H1 (cell line): Measurements from ENCODE around the gene PCSK9. TPM values are rescaled to one million over a fixed set of nuclear protein-coding genes. Genes with fewer than 3 reads are reported as not detected.

Experiments used
- CTCF ChIA-PET: fragments of 300-600 bp; sonication (Branson Sonifier 250); formaldehyde crosslinking; loops from one replicate; lab custom pipeline; 2021; ENCODE audit not compliant: partially characterized antibody; lab: Charles Lee
- POLR2A ChIA-PET: fragments of 300-600 bp; sonication (Branson Sonifier 250); formaldehyde crosslinking; loops from one replicate; lab custom pipeline; 2021; ENCODE audit warnings: inconsistent platforms; ENCODE audit not compliant: partially characterized antibody; lab: Charles Lee
- DNase-seq, 2 experiments: peaks; one replicate each; pipeline versions ENCODE4 v3.0.0 to v3.0.0-alpha.2; 2010 to 2022; ENCODE audit warnings: low spot score in 2 of 2, low read depth in 1 of 2, mixed read lengths in 1 of 2
- FAIRE-seq: peaks from 2 replicates; lab custom pipeline; 2011; peaks lifted over from hg19 to GRCh38; lab: Jason Lieb, UNC
- H2AFZ ChIP-seq: 2 replicates; pipeline ENCODE4 v1.8.1; 2012; ENCODE audit warnings: low read length, inconsistent platforms
- H2AK5ac ChIP-seq: 2 replicates; pipeline ENCODE4 v1.6.1; 2013; ENCODE audit warnings: low read depth, low read length
- H2BK120ac ChIP-seq: replicated peaks from 2 replicates; pipeline ENCODE3; 2013; ENCODE audit warnings: low read depth, low read length, inconsistent platforms
- H2BK12ac ChIP-seq: 2 replicates; pipeline ENCODE4 v1.6.1; 2013; ENCODE audit warnings: low read depth, low read length
- H2BK15ac ChIP-seq: 2 replicates; pipeline ENCODE4 v1.6.1; 2013; ENCODE audit warnings: low read length
- H2BK20ac ChIP-seq: 2 replicates; pipeline ENCODE4 v1.6.1; 2013; ENCODE audit warnings: low read length
- H2BK5ac ChIP-seq: 2 replicates; pipeline ENCODE4 v1.6.1; 2013; ENCODE audit warnings: low read depth, low read length
- H3K14ac ChIP-seq: 2 replicates; pipeline ENCODE4 v1.6.1; 2013; ENCODE audit warnings: inconsistent platforms; ENCODE audit not compliant: insufficient read length
- H3K18ac ChIP-seq: 2 replicates; pipeline ENCODE4 v1.6.1; 2013; ENCODE audit warnings: low read length; ENCODE audit errors: extremely low read depth
- H3K23ac ChIP-seq: 2 replicates; pipeline ENCODE4 v1.6.1; 2013; ENCODE audit warnings: inconsistent platforms; ENCODE audit not compliant: insufficient read length
- H3K23me2 ChIP-seq: 2 replicates; pipeline ENCODE4 v1.6.1; 2013; ENCODE audit warnings: low read depth, low read length
- H3K27ac ChIP-seq: 2 replicates; pipeline ENCODE4 v1.6.1; 2011; ENCODE audit warnings: low read depth, low read length, inconsistent platforms
- H3K27me3 ChIP-seq, 4 experiments: replicated peaks in 1 of 4; 1 replicate in 1 of 4; 2 replicates in 3 of 4; pipeline versions ENCODE4 v1.6.1 to v1.8.1; 2011 to 2013; ENCODE audit warnings: low read length in 3 of 4, mild to moderate bottlenecking in 3 of 4, inconsistent platforms in 2 of 4, mixed read lengths in 2 of 4, moderate library complexity in 1 of 4; ENCODE audit not compliant: control insufficient read depth in 3 of 4, insufficient read depth in 3 of 4; ENCODE audit errors: extremely low read depth in 1 of 4
- H3K36me3 ChIP-seq, 4 experiments: 2 replicates each; pipeline versions ENCODE4 v1.6.1 to v1.8.1; 2011 to 2013; ENCODE audit warnings: mild to moderate bottlenecking in 4 of 4, low read length in 3 of 4, moderate library complexity in 2 of 4, control low read depth in 1 of 4, inconsistent platforms in 1 of 4; ENCODE audit not compliant: insufficient read depth in 4 of 4, control insufficient read depth in 2 of 4
- H3K4ac ChIP-seq: replicated peaks from 2 replicates; pipeline ENCODE3; 2013; ENCODE audit warnings: low read length, low read depth, mixed read lengths, inconsistent platforms; ENCODE audit not compliant: insufficient read length
- H3K4me1 ChIP-seq, 4 experiments: replicated peaks in 1 of 4; 1 replicate in 1 of 4; 2 replicates in 3 of 4; pipeline versions ENCODE4 v1.6.1 to v1.8.1; 2011 to 2013; ENCODE audit warnings: low read length in 3 of 4, inconsistent platforms in 2 of 4, mixed read lengths in 1 of 4; ENCODE audit not compliant: insufficient read depth in 4 of 4, control insufficient read depth in 3 of 4
- H3K4me2 ChIP-seq, 2 experiments: 2 replicates each; pipeline versions ENCODE4 v1.6.1 to v1.8.1; 2011 to 2013; ENCODE audit warnings: low read depth in 2 of 2, low read length in 2 of 2, control low read depth in 1 of 2, inconsistent platforms in 1 of 2, mild to moderate bottlenecking in 1 of 2; ENCODE audit not compliant: insufficient read depth in 1 of 2
- H3K4me3 ChIP-seq, 4 experiments: fragments of 200-600, 300-600 bp in 1 of 4; sonication (generic), shearing (Covaris generic), sonication (Bioruptor Twin) in 1 of 4; 2 replicates each; pipeline versions ENCODE4 v1.5.1 to v1.8.1; 2011 to 2016; ENCODE audit warnings: low read length in 4 of 4, low read depth in 3 of 4, control low read depth in 2 of 4, inconsistent platforms in 2 of 4, mild to moderate bottlenecking in 2 of 4, mixed read lengths in 1 of 4, moderate library complexity in 1 of 4; ENCODE audit not compliant: insufficient read depth in 2 of 4; ENCODE audit errors: extremely low read depth in 1 of 4
- H3K56ac ChIP-seq: replicated peaks from 2 replicates; pipeline ENCODE3; 2013; ENCODE audit warnings: low read depth, mild to moderate bottlenecking, mixed read lengths, low read length, inconsistent platforms; ENCODE audit not compliant: insufficient read length
- H3K79me1 ChIP-seq: 2 replicates; pipeline ENCODE4 v1.6.1; 2013; ENCODE audit warnings: low read depth, low read length, control low read depth
- H3K79me2 ChIP-seq, 2 experiments: 2 replicates each; pipeline versions ENCODE4 v1.6.1 to v1.8.1; 2012 to 2013; ENCODE audit warnings: low read length in 2 of 2, mild to moderate bottlenecking in 2 of 2, inconsistent platforms in 1 of 2; ENCODE audit not compliant: insufficient read depth in 2 of 2, control insufficient read depth in 1 of 2
- H3K9ac ChIP-seq, 4 experiments: replicated peaks in 1 of 4; 1 replicate in 1 of 4; 2 replicates in 3 of 4; pipeline versions ENCODE4 v1.6.1 to v1.8.1; 2011 to 2013; ENCODE audit warnings: low read depth in 3 of 4, low read length in 3 of 4, control low read depth in 2 of 4, mild to moderate bottlenecking in 2 of 4, moderate library complexity in 2 of 4, inconsistent platforms in 1 of 4; ENCODE audit errors: extremely low read depth in 1 of 4
- H3K9me3 ChIP-seq, 2 experiments: 2 replicates each; pipeline versions ENCODE4 v1.6.1 to v1.8.1; 2012 to 2013; ENCODE audit warnings: mild to moderate bottlenecking in 2 of 2, moderate library complexity in 2 of 2, control low read depth in 1 of 2, inconsistent platforms in 1 of 2, low read depth in 1 of 2, low read length in 1 of 2, mixed read lengths in 1 of 2; ENCODE audit not compliant: insufficient read depth in 2 of 2
- H4K20me1 ChIP-seq, 2 experiments: replicated peaks in 1 of 2; 2 replicates each; pipeline versions ENCODE3 to v1.8.1; 2011 to 2013; ENCODE audit warnings: inconsistent platforms in 2 of 2, low read length in 2 of 2, mild to moderate bottlenecking in 1 of 2; ENCODE audit not compliant: insufficient read depth in 2 of 2, control insufficient read depth in 1 of 2
- H4K5ac ChIP-seq: 2 replicates; pipeline ENCODE4 v1.6.1; 2013; ENCODE audit warnings: low read length, low read depth, mixed read lengths, inconsistent platforms; ENCODE audit not compliant: insufficient read length
- H4K8ac ChIP-seq: 2 replicates; pipeline ENCODE4 v1.8.0; 2013; ENCODE audit warnings: mild to moderate bottlenecking, moderate library complexity, low read length, inconsistent platforms; ENCODE audit not compliant: insufficient read depth; ENCODE audit errors: extremely low read depth
- H4K91ac ChIP-seq: replicated peaks from 2 replicates; pipeline ENCODE3; 2013; ENCODE audit warnings: low read length, mixed read lengths, inconsistent platforms; ENCODE audit not compliant: insufficient read length
- CBX8 ChIP-seq: fragments of 300-800, 300-1000 bp; sonication (generic); IDR thresholded peaks from 2 replicates; pipeline ENCODE4 v1.7.1; 2016; ENCODE audit warnings: low read depth, low read length, borderline replicate concordance
- CTBP2 ChIP-seq: IDR thresholded peaks from 2 replicates; pipeline ENCODE4 v1.7.0; 2011; ENCODE audit warnings: borderline replicate concordance, mild to moderate bottlenecking, moderate library complexity, mixed read lengths, low read length; ENCODE audit not compliant: insufficient read depth, insufficient read length
- E2F6 ChIP-seq: IDR thresholded peaks from 2 replicates; pipeline ENCODE4 v1.6.1; 2012; ENCODE audit warnings: inconsistent platforms
- GTF2F1 ChIP-seq: IDR thresholded peaks from 2 replicates; pipeline ENCODE4 v1.6.1; 2012; ENCODE audit warnings: low read depth, low read length, improper control_type of control experiment, borderline replicate concordance
- JUND ChIP-seq: IDR thresholded peaks from 2 replicates; pipeline ENCODE4 v1.6.1; 2011; ENCODE audit warnings: mild to moderate bottlenecking, improper control_type of control experiment, low read length
- KDM1A ChIP-seq: fragments of 200-600, 300-600 bp; sonication (generic); IDR thresholded peaks from 2 replicates; pipeline ENCODE4 v1.7.1; 2016; ENCODE audit warnings: mild to moderate bottlenecking, low read length, borderline replicate concordance
- POU5F1 ChIP-seq: IDR thresholded peaks from 2 replicates; pipeline ENCODE4 v1.6.1; 2011; ENCODE audit warnings: low read depth, mild to moderate bottlenecking, low read length, moderate library complexity
- SP1 ChIP-seq: IDR thresholded peaks from 2 replicates; pipeline ENCODE4 v1.6.1; 2011; ENCODE audit warnings: low read depth, low read length
- TAF7 ChIP-seq: optimal IDR thresholded peaks from 2 replicates; pipeline ENCODE3; 2011; ENCODE audit warnings: low read depth, mild to moderate bottlenecking, inconsistent platforms, low read length, moderate library complexity, borderline replicate concordance
- TBP ChIP-seq: IDR thresholded peaks from 2 replicates; pipeline ENCODE4 v1.6.1; 2011; ENCODE audit warnings: low read depth, low read length, improper control_type of control experiment
- WGBS, 2 experiments: shearing (Covaris generic) in 1 of 2; methylation state at CpG; one replicate each; pipeline versions ENCODE4 v1.1.6 to v1.1.7; 2013 to 2015; ENCODE audit warnings: low lambda C conversion rate in 2 of 2, mixed read lengths in 2 of 2, inconsistent platforms in 1 of 2, low coverage in 1 of 2, missing lambda C conversion rate in 1 of 2; ENCODE audit not compliant: insufficient replicate concordance in 2 of 2, insufficient coverage in 1 of 2, insufficient read length in 1 of 2; ENCODE audit errors: extremely low coverage in 1 of 2, missing lambda C conversion rate in 1 of 2; 5-methylcytosine and 5-hydroxymethylcytosine counted together
- polyA plus RNA-seq, 7 experiments: library from polyadenylated mRNA; depleted of rRNA in 3 of 7; stranded (reverse) in 5 of 7; unstranded in 2 of 7; fragments of >200 nt in 5 of 7; fragments of 200-250 nt in 2 of 7; gene quantifications; 1 replicate in 5 of 7; 2 replicates in 1 of 7; 4 replicates in 1 of 7; pipeline versions ENCODE4 v1.2.1 to v1.2.3, GENCODE V29; 2011 to 2013; ENCODE audit warnings: missing spikeins in 2 of 7, mixed read lengths in 2 of 7
- total RNA-seq: library from RNA; stranded (reverse); fragmentation: NEBNext Ultra II Directional; extraction: Animal tissue kit (Norgen Biotek cat#: 25700); gene quantifications from 2 replicates; pipeline ENCODE4 v1.2.1, GENCODE V29; 2021
- TF ChIP-seq, protein P1 (sequence below): IDR thresholded peaks from 2 replicates; pipeline ENCODE4 v1.6.1; 2012; ENCODE audit warnings: low read length, inconsistent platforms

Gene PCSK9
- total and polyA plus RNA-seq, 2 of the 8 experiments (the other 6 are each of a cell fraction or from before 2014, with no cell fraction given) = 22.3 to 32.3 TPM

DNA sequence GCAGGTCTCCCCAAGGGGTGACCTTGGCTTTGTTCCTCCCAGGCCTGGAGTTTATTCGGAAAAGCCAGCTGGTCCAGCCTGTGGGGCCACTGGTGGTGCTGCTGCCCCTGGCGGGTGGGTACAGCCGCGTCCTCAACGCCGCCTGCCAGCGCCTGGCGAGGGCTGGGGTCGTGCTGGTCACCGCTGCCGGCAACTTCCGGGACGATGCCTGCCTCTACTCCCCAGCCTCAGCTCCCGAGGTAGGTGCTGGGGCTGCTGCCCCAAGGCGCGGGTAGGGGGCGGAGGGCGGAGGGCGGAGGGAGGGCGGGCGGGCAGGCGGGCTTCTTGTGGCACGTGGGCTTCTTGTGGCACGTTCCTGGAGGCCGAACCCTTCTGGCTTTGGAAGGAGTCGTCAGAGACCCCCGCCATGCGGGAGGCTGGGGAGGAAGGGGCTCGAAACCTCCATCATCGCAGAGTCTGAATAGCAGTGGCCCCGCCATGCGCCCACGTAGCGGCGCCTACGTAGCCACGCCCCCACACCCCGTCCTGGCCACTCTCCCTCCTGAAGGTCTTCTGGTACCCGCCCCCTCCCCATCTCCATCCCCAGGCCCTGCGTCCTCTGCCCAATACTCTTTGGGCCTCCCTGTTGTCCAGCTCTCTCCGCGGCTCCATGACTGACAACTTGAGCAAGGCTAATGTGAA lies 16.7 kb downstream of the PCSK9 start:
- CTCF ChIA-PET = no interaction called here
- no peaks in the 10 kb centered on the region for H3K23me2 ChIP-seq
- H3K9me3 ChIP-seq = no peaks in the 10 kb centered on the region
- H4K5ac ChIP-seq = no peak overlapping the region
- no peak overlapping the region for H3K56ac ChIP-seq
- H3K18ac ChIP-seq = no peak overlapping the region
- no peak overlapping the region for H3K4ac ChIP-seq
- no peak overlapping the region for H3K23ac ChIP-seq
- no peak overlapping the region for H2BK15ac ChIP-seq
- no peak overlapping the region for H4K91ac ChIP-seq
- no peak overlapping the region for H3K4me3 ChIP-seq
- no peak overlapping the region for H4K8ac ChIP-seq
- no peaks in the 10 kb centered on the region for H3K27me3 ChIP-seq
- no peak overlapping the region for H2BK5ac ChIP-seq
- H2BK12ac ChIP-seq = no peak overlapping the region
- H3K27ac ChIP-seq = no peak overlapping the region
- no peak overlapping the region for H3K9ac ChIP-seq
- DNase-seq = no peak
- H3K79me2 ChIP-seq = no peaks in the 10 kb centered on the region
- no peak overlapping the region for H3K14ac ChIP-seq
- peaks cover 0 to 14% of the 10 kb centered on the region in 2 experiments for H4K20me1 ChIP-seq
- no peaks in the 10 kb centered on the region for H3K4me1 ChIP-seq
- H2AK5ac ChIP-seq = no peak overlapping the region
- no peak overlapping the region for H2BK20ac ChIP-seq
- no peak overlapping the region for H2BK120ac ChIP-seq
- POLR2A ChIA-PET = no interaction called here
- 93% methylated on average over 20 of the region's 42 CpGs; no CpG with 5 or more reads in 1 of the 2 experiments for WGBS, 2 experiments
- no peak for FAIRE-seq
- no peak overlapping the region for H2AFZ ChIP-seq
- no peak overlapping the region for H3K4me2 ChIP-seq
- H3K79me1 ChIP-seq = peaks cover 4% of the 10 kb centered on the region; the same call in 1 of the 2 replicates
- H3K36me3 ChIP-seq = peaks cover 0 to 16% (median 5%) of the 10 kb centered on the region in 4 experiments; a peak in 5 of 8 replicates
- TF ChIP-seq CTBP2 (no peak), POU5F1 (no peak), KDM1A (no peak), JUND (no peak), TBP (no peak), CBX8 (no peak), E2F6 (no peak), GTF2F1 (no peak), SP1 (no peak), TAF7 (no peak)
- TF ChIP-seq, protein P1, sequence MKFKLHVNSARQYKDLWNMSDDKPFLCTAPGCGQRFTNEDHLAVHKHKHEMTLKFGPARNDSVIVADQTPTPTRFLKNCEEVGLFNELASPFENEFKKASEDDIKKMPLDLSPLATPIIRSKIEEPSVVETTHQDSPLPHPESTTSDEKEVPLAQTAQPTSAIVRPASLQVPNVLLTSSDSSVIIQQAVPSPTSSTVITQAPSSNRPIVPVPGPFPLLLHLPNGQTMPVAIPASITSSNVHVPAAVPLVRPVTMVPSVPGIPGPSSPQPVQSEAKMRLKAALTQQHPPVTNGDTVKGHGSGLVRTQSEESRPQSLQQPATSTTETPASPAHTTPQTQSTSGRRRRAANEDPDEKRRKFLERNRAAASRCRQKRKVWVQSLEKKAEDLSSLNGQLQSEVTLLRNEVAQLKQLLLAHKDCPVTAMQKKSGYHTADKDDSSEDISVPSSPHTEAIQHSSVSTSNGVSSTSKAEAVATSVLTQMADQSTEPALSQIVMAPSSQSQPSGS = no peak
